NOMO-1 (cell line): ENCODE measurements around the gene CCNE1.
"Not testable (repeated sequence)": the region's sequence is repeated elsewhere in the genome, so short reads cannot be mapped to it uniquely, and the experiment has no call there.

Experiments used
- DNase-seq, 2 experiments: peaks; one replicate each; lab custom pipeline; 2025; ENCODE audit not compliant: unreplicated experiment in 2 of 2; lab: John Stamatoyannopoulos, UW

The CCNE1 gene

DNA sequence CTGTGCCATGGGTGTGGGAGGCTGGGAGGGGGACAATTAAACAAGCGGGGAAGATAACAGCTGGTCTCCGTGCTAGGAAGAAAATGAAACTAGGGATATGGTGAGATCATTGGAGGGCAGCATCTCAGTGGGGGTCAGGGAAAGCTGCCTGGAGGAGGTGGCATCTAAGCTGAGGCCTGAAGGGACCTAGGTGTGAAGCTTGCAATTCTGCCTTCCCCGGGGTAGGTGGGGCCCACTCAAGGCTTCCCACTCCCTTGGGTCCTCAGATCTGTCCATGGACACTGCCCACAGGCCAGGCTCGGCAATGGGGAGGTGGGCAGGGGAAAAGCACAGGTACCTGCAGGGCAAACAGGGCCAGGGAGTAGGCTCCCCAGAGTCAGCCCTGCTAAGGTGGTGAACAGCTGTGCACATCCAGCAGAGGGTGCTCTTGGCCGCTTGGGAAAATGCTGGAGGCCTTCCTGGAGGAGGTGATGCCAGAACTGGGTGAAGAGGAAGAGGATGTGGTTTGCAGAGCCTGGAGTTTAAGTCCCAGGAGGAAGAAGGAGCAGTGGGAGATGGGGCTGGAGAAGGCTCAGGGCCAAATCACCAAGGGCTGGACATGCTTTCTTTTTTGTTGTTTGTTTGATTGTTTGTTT is 25.7 kb upstream of the CCNE1 start:
- DNase-seq, result no peak

DNA sequence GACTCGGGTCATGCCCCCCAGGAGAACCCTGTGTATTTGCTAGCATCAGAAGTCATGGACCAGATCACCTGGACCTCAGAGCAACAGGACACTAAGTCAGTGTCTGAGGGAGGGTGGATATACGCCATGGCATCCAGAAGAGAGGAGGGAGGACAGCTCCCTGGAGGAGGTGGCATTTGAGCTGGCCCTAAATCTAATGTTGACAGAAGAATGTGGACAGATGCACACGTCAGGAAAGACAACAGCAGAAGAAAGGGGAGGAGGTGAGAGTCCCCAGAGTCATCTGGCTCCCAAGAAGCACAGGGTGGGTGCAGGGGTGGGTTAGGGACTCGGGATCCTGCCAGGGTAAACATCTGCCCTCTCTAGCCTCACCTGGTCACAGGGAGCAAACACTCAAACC is 24.5 kb upstream of the CCNE1 start:
- DNase-seq, result no peak

DNA sequence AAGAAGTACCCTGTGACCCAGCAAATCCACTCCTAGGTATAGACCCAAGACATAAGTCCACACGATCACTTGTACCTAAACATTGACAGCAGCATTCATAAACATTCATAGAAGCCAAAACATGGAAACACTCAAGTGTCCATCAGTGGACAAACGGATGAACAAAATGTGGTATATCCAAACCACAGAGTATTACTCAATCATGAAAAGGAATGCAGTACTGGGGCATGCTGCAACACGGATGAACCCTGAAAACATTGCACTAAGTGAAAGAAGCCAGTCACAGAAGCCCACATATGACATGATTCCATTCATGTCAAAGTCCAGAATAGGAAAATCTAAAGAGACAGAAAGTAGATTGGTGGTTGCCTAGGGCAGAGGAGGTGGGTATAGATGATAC is 22.8 kb upstream of the CCNE1 start:
- no peak for DNase-seq

DNA sequence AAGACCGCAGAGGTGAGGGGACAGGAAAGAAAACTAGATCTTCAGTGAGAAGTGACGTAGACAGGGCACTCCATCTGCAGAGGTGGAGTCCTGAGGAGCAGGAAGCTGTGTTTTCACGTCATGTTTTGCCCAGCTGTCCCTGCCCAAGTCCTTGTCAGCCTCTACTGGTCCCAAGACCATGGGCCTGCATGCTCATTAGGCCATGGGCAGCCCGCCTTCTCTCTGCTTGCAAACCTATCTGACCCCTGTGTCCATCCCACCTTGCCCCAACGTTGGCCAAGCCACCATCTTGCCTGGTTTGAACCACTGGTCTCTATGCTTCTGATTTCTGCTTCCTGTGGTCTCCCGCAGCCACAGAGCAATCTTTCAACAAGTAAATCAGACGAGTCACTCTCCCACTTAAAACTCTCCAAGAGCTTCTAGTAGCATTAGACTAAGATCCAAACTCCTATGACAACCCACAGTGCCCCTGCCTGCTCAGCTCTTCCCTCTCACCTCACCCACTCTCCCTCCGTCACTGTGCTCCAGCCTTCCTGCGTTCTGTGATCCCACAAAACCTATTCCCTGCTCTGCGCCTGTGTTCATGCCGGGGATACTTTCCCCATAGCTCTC is 18.6 kb upstream of the CCNE1 start:
- DNase-seq, result no peak

DNA sequence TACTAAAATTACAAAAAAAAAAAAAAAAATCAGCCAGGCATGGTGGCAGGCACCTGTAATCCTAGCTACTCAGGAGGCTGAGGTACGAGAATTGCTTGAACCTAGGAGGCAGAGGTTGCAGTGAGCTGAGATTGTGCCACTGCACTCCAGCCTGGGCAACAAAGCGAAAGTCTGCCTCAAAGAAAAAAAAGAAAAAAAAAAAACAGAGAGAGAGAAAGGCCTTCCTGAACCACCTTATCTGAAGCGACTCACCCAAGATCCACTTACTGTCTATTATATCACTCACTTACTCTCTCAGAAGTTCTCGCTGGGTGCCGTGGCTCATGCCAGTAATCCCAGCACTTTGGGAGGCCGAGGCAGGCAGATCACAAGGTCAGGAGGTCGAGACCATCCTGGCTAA is 17.3 kb upstream of the CCNE1 start:
- not testable (repeated sequence) for DNase-seq

DNA sequence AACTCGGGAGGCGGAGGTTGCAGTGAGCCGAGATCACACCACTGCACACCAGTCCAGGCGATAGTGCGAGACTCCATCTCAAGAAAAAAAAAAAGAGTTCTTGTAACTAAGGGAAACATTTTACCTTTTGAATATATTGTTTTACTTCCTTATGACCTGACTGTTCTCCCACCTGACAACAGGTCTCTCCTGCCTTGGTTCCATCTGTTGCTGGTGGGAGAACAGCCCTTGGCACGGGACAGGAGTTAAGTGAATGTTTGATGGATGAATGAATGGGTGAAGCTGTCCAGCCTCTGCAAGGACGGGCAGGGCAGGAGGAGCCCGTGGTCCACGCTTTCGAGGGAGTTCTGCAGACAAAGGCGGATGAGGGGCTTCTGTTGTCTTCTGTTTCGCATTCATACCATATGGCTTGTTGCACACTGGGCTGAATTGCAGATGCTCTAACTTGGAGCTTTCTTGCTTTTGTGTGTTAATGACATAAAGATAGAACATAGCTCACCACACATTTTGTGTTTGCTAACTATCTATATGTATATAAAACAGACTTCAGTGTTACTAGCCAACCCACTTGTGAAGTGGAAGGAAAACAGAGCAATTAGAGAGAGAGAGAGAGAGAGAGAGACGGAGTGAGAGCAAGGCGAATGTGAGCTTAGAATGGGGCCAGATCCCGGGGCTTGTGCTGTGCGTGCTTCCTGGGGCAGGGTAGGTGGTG is 16.2 kb upstream of the CCNE1 start:
- DNase-seq, result no peak

DNA sequence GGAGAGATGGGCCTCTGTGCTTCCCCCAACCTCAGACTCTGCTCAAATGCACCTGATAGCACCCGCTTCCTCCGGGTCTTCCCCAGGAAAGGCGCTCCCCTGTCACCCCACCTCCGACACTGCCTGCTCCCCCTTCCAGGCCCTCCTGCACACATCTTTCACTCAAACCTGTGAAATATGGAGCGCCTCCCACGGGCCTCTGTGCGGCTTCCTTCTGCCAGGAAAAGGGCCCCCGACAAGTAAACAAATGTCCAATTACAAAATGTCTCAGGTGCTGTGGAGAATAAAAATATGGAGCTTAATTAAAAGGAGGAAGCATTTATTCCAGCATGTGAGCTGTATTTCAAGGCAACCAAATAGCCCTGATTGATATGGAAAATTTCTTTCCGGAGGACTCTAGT is 15.6 kb upstream of the CCNE1 start:
- DNase-seq, result no peak

DNA sequence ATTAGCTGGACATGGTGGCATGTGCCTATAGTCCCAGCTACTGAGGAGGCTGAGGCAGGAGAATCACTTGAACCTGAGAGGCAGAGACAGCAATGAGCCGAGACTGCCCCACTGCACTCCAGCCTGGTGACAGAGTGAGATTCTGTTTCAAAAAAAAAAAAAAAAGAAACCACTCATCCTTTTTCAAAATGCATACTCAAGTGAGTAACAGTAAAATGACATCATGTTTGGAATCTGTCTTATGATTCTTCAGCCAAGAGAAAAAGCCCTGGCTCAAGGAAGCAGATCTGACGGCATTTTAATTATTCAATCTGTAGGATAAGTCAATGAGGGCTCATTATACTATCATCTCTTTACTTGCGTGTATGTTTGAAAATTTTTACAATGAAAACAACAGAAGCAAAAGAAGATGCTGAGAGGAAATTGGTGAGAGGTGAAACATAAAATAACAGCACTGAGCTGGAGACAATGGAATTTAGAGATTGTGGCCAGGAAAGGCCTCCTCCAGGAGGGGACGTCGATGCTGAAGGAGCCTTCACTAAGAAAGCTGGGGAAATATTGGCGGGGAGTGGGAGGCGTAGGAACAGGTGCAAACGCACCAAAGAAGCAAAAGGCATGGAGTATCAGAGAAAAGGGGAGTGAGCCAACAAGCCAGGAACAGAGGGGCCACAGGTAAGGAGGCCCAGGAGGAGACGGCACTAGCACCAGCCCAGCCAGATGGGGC is 12.9 kb upstream of the CCNE1 start:
- DNase-seq, result no peak

DNA sequence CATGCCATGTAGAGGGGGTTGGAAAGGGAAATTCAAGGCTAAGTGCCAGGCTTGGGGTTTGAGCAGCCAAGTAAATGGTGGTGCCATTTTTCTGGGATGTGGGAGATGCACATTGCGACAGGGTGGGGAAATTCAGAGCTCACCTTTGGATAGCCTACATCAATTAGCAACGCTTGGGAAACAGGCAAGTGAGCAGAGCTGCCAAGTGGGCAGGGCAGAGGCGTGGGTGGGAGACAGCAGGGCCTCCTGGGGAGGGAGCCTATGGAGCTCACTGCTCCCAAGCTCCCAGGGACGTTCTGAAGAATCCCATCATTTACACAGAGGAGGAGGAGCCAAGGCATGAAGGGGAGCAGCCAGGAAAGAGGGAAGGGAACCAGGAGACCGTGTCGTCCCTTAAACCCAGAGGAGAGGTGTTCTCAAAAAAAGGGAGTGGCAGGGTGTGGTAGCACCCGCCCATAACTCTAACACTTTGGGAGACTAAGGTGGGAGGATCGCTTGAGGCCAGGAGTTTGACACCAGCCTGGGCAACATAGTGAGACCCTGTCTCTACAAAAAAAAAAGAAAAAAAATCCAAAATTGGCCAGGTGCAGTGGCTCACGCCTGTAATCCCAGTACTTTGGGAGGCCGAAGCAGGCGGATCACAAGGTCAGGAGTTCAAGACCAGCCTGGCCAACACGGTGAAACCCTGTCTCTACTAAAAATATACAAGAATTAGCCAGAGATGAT is 11.5 kb upstream of the CCNE1 start:
- no peak for DNase-seq

DNA sequence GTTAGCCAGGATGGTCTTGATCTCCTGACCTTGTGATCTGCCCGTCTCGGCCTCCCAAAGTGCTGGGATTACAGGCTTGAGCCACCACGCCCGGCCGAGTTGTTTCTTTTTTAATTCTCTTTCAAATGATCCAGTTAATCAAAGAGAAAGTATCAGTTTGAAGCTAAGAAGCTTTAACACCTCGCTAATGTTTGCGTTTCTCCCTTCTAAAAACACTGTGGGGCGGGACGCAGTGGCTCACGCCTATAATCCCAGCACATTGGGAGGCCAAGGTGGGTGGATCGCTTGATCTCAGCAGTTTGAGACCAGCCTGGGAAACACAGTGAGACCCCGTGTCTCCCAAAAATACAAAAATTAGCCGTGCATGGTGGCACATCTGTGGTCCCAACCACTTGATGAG is 7.8 kb upstream of the CCNE1 start:
- DNase-seq, result not testable (repeated sequence)

DNA sequence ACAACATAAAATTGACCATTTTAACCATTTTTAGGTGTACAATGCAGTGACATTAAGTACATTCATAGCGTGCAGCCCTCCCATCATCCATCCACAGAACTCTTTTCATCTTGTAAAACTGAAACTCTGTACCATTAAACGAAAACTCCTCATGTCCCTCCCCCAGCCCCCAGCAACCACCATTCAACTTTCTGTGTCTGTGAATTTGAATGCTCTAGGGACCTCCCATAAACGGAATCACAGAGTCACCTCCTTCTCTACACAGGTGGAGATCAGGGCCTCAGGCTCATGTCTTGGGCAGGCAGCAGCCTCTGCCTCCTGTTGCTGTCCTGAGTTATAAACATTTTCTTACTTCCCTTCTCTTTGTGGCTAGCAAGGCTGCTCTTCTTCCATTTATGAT is 7.3 kb upstream of the CCNE1 start:
- no peak for DNase-seq

DNA sequence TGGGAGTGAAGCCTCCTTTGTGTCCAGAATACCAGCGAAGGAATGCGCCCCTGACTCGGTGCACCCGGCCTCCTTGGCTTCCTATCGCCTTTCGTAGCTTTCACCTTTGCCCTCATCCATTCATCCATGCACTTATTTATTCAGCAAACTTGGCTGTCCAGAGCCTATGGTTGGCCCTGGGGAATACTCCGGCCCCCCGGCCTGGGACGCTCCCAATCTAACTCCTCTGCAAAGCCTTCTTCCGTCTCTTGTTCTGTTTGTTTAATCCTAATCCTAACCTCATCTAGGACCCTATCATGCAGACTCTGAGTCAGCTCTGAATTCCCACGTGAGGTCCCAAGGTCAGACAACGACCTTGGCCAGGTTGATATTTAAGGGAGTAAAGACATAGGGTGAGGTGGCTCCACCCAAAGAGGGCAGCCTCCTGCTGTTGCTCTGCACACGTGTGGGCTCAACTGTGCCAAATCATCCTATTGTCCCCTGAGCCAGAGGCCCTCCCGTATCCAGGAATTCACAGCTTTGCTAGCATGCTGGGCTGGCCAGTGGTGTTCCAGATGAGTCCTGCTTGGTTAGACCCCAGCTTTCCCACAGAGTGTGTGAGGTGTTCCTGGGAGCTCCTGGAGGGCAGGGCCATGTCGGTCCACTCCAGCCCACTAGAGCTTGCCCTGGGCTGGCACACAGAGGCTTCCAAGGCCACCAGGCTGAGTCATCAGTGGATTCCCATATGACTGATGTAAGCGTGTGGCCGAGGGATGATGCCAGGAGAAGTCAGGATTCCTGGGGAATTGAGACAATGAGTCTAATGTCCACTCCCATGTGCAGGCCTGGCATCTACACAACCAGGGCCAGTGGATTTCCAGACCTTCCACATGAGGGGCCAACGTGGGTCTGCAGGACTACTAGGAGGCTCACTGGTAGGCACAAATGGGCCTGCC is 6.5 kb upstream of the CCNE1 start:
- DNase-seq, result no peak

DNA sequence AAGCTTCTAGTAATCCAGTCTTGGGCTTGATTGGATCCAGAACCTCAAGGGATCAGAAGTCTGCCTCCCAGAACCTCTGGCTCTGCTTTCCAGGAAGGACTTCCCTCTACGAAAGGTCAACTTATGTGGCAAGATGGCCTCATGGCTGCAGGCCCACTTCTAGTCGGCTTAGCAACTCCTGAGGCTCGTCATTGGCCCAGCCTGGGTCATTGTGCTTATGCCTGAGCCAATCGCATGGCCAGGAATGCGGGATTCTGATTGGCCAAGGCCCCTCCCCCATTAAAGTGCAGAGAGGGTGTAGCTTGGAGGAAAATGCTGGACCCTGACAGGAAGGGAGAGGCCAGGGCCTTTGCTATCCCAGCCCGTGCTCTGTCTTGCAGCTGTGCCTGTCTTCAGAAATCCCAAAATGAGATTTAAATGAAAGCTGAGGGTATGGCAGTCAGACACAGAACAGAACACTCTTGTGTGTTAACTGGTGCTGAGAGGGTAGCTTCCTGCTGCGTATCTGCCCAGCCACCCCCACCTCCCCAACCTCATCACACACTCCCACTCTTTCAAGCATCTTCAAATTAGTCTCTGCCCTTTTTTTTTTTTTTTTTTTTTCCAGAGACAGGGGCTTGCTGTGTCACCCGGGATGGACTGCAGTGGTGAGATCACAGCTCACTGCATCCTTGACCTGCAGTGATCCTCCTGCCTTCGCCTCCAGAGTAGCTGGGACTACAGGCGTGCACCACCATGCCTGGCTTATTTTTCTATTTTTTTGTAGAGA is 5.5 kb upstream of the CCNE1 start:
- DNase-seq, result no peak

DNA sequence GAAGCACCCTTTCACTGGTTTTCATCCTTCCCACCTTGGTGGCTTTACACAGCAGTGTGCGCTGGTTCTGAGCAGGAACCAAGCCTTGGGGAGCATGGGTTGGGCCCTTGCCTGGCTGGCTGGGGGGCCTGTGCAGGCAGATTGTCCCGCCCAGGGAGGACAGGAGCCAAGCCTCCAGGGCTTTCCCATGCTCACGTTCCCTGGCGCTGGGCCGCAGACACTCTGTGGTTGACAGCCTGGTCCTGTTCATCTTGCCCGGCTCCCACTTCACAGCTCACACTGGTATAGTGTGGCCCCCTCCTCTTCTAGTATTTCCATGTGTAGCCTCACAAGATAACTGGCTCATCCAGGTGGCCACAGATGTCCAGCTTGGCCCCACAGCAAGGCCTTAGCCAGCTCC is 4.6 kb upstream of the CCNE1 start:
- DNase-seq, result no peak

DNA sequence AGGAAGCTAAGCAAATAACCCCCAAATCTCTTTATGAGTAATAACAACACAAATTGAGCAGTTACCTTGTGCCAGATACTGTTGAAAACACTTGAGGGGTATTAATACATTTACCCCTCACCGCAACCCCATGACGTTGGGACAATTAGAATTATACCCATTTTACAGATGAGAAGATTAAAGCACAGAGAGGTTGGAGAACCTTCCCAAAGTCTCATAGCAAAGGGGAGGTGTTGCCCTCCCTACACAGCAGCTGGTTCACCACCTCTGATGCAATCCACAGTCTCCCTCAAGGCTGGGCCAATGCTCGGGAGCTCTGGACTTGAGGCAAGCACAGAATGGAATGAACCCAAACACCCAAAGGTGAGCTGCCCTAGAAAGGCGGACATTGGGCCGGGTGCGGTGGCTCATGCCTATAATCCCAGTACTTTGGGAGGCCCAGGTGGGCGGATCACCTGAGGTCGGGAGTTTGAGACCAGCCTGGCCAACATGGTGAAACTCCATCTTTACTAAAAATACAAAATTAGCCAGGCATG is 3.9 kb upstream of the CCNE1 start:
- DNase-seq, result no peak

DNA sequence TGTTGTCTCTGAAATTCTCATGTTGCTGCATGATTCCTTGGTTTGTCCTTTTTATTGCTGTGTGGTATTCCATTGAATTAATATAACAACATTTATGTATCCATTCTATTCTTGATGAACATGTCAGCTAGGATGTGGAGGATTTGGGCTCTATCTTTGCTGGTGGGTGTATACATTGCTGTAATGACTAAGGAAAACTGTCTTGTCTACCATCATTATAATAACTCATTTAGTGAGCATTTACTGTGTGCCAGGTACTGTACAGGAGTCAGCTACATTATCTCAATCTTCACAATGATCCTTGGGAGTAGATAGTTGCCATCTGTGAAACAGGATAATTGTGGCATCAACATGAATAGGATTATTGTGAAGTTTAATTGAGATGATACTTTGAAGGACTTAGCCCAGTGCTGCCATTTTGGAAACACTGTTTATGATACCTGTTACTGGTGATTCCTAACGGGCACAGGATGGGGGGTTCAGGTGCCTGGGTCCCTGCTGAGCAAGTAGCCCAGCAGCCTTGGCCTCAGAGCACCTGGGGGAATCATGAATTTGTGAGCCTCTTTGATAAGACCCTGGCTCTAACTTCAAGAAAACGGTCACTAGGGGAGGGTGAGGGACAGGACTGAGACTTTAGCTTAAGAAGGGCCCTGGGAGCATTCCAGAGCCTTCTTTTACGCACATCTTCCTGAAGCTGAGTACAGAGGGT is 1.8 kb upstream of the CCNE1 start:
- no peak for DNase-seq

DNA sequence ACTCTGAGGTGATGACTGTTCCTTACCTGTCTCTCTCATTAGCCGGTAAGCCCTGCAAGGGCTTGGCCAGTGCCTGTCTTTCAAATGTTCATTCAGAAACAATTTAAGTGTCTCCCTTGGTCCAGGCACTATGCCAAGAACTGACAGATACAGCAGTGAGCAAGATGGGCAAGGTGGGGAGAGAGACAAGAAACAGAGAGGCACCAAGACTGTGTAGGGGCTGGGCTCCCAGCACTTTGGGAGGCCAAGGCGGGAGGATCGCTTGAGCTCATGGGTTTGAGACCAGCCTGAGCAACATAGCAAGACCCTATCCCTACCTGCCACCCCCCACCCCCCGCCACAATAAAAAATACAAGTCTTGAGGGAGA is 1.3 kb upstream of the CCNE1 start:
- no peak for DNase-seq

DNA sequence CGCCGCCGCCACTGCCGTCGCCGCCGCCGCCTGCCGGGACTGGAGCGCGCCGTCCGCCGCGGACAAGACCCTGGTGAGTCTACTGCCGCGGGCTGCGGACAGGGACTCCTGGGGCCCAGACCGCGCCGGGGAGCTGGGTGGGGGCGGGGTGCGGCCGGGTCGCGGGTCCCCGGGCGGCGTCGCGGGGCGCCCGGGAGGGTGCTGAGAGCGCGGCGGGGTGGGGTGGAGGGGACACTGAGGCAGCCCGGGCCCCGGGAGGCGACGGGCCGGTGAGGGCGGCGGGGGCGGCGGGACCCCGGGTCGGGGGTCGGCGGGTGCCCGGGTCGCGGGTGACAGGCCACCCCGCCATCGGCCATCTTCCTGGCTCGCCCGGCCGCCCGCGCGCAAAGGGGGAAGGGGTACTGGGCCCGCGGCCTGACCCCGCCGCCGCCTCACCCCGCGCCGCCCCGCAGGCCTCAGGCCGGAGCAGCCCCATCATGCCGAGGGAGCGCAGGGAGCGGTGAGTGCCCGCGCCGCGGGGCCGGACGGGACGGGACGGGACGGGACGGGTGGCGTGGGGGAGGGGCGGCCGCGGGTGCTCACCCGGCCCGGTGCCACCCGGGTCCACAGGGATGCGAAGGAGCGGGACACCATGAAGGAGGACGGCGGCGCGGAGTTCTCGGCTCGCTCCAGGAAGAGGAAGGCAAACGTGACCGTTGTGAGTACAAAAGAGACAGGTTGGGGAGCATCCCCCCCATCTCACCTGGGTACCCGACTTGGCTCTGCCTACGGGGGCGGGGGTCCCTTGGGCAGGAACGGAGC is 489 bp downstream of the CCNE1 start:
- DNase-seq, result no peak
